Measurements from ENCODE around the gene DNAJB9.

GRCh38 chr7:108605559-108606201, 36.0 kb downstream of the DNAJB9 start:
- TF ChIP-seq CTCF (IDR thresholded peaks at IDR 0.05; ENCODE audit: insufficient read depth, low read length) (no peak), POLR2AphosphoS5 (IDR thresholded peaks at IDR 0.05; ENCODE audit: low read depth) (no peak)

Measured in HL-60 (cell line).